Measurements from ENCODE around the gene SESN2.

SESN2 gene
- long read RNA-seq, donor 1, transcript SESN2-201 (10 exons, 3,453 nt), result major isoform, 6 of 30 reads
- long read RNA-seq, donor 1, partial matches to known transcripts, result 24 of 30 reads
- long read RNA-seq, donor 1, other reads (novel, unspliced or antisense), result 0 of 30 reads
- long read RNA-seq, donor 2, partial matches to known transcripts, result 20 of 22 reads
- long read RNA-seq, donor 2, other reads (novel, unspliced or antisense), result 0 of 22 reads
- long read RNA-seq, donor 3, partial matches to known transcripts, result 0 of 3 reads
- long read RNA-seq, donor 3, other reads (novel, unspliced or antisense), result 0 of 3 reads
- long read RNA-seq, donor 4, partial matches to known transcripts, result 0 of 1 reads
- long read RNA-seq, donor 4, other reads (novel, unspliced or antisense), result 0 of 1 reads
- long read RNA-seq, donor 5, partial matches to known transcripts, result 0 of 4 reads
- long read RNA-seq, donor 5, other reads (novel, unspliced or antisense), result 0 of 4 reads
- long read RNA-seq, donor 6, transcript SESN2-201 (10 exons, 3,453 nt), result major isoform, 8 of 23 reads
- long read RNA-seq, donor 6, partial matches to known transcripts, result 15 of 23 reads
- long read RNA-seq, donor 6, other reads (novel, unspliced or antisense), result 0 of 23 reads
- long read RNA-seq, donor 7, transcript SESN2-201 (10 exons, 3,453 nt), result major isoform, 11 of 26 reads
- long read RNA-seq, donor 7, partial matches to known transcripts, result 15 of 26 reads
- long read RNA-seq, donor 7, other reads (novel, unspliced or antisense), result 0 of 26 reads
- long read RNA-seq, donor 8, partial matches to known transcripts, result 29 of 33 reads
- long read RNA-seq, donor 8, other reads (novel, unspliced or antisense), result 0 of 33 reads

GRCh38 chr1:28259252-28259933 lies at the start of gene SESN2:
Gene SESN2 (plus strand): TSS chr1:28259518. CDS start chr1:28259848, 330 bp downstream.
- peak; percentile 87 for DNase-seq

DNA sequence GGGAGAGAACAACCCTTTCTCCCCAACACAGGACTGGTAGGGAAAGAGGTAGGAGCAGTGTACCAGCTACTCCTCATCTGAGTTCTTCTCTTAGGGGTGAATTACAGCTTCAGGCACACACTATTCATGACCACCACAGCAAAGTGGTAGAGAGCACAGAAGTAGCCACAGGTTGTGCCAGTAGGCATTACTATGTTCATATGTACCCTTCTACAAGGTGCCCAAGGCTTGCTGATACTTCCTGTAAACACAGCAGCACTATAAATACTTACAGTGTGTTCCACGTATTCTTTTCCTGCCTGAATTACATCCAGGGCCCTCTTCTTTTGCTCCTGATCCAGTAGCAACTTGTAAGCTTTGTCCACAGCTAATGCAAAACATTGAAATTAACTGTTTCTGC lies 49.6 kb upstream of the SESN2 start:
- DNase-seq, result no peak

GRCh38 chr1:28213315-28213714 lies 46.0 kb upstream of the SESN2 start:
- DNase-seq, result no peak

DNA sequence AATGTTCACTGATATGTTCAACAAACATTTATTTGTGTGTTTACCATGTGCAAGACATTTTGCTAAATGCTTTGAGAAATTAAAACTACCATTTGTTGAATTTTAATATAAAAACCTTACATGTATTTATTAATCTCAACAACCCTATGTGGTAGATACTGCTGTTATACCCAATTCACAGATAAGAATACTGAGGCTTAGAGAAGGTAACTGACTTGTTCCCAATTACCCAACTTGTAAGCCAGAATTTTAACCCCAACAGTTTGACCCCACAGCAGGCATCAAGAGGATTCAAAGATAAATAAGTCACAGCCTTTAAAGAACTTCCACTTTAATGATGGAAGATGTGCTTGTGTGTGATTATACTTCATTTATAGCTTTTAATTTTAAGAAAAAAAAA lies 30.2 kb upstream of the SESN2 start:
- no peak for DNase-seq

DNA sequence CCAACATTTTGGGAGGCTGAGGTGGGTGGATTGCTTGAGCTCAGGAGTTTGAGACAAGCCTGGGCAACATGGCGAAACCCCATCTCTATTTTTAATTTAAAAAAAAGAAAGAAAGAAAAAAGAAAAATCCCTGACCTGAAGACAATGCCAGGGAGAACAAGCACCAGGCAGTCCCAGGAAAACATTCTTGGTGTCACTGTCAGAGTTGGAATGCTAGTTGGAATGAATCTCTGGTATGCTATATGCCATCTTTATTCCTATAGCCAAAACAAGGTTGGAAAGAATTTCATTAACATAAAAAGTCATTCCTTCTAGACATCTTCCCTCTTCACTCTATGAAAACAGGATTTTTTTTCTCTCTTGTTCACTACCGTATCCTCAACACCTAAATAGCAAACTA lies 29.3 kb upstream of the SESN2 start:
- no peak for DNase-seq

- DNase-seq, result peak; percentile 78
These were observed 26.6 kb upstream of the SESN2 start, which contains the start of gene DNAJC8 for GRCh38 chr1:28232558-28233263. Gene DNAJC8 (minus strand): TSS chr1:28233029. CDS start chr1:28232998, 31 bp downstream.

GRCh38 chr1:28233264-28233606 lies 26.1 kb upstream of the SESN2 start:
- peak; percentile 16 for DNase-seq

GRCh38 chr1:28235755-28236655 lies 23.3 kb upstream of the SESN2 start, which contains the start of gene ATP5IF1:
Gene ATP5IF1 (plus strand): TSS chr1:28236124. CDS start chr1:28236184, 60 bp downstream.
- DNase-seq, result peak; percentile 87

GRCh38 chr1:28236656-28237322 lies 22.5 kb upstream of the SESN2 start:
- peak; percentile 48 for DNase-seq

- DNase-seq, result no peak
These were observed 20.3 kb upstream of the SESN2 start for GRCh38 chr1:28239004-28239403.

DNA sequence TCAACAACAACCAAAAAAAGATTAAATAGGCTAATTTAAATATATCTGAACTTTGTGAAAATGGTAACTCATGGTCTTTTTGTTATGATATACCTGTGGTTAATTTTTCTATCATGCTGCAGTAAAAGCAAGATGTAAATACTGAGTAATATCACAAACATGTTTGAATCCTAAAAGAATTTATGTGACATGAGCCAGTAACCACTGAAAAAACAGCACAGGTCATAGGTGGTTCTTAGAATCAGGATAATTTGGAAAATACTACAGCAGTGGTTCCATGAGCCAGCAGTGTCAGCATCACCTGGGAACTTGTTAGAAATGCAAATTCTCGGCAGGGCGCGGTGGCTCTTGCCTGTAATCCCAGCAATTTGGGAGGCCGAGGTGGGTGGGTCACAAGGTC lies 19.3 kb upstream of the SESN2 start:
- no peak for DNase-seq

DNA sequence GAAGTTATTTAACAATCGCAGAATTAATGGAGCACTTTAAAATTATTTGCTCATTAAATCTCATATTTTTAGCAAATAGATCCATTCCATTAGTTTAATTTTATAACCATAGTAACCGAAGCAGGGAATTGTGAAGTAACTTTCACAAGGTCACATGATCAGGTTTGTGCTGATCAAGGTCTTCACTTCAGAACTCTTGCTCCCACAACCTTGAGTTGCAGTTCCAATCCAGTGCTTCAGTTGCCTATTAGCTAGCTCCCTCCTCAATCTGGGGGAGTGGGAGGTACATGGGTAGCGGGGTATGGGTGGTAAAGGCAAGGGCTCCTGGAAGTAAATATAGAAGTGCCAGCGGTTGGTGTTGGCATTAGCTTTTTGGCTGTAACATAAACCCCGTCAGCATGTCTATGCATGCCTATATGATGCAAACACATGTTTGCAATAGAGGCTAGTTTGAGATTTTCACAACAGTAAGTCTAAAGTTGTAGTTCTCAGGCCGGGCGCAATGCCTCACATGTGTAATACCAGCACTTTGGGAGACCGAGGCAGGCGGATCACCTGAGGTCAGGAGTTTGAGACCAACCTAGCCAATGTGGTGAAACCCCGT lies 17.6 kb upstream of the SESN2 start:
- peak; percentile 25 for DNase-seq

DNA sequence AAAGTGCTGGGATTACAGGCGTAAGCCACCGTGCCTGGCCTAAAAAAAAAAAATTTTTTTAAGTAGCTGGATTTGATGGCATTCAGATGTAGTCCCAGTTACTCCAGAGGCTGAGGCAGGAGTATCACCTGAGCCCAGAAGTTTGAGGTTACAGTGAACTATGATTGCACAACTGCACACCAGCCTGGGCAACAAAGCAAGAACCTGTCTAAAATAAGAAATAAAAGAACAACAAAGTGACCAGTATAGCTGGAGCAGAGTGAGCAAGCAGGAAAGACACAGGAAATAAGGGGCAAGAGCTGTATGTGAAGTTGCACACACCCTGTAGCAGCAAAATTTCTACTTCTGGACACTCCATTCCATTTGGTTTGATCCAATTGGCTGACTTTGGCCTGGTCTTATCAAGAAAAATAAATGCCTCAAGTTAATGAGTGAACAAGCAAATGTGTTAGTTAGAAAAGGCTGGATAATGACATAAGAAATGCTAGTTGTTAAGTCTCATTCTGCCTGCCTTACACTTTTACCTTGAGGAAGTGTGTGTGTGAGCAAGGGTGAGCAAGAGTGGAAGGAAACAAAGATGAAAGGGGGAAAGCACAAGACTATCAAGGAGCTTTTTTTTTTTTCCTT lies 15.5 kb upstream of the SESN2 start:
- peak; percentile 26 for DNase-seq

- DNase-seq, result no peak
These were observed 14.6 kb upstream of the SESN2 start for GRCh38 chr1:28244549-28245251.

DNA sequence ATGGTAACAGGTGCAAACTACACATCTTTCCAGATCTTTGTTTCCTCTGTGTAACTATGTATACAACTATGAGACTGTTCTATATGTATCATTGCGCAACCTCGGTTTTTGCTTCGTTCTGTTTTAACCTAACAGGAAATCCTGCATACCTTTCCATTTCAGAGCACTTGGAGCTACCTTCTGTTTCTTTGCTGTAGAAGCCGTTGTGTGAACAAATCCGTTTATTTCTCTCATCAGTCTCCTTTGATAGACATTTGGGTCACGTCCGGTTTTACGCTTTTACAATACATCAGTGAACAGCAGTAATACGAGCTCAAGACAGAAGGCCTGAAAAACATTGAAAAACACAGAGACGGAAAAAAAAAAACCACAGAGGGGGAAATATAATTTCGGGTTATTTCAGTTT lies 12.9 kb upstream of the SESN2 start:
- DNase-seq, result no peak

DNA sequence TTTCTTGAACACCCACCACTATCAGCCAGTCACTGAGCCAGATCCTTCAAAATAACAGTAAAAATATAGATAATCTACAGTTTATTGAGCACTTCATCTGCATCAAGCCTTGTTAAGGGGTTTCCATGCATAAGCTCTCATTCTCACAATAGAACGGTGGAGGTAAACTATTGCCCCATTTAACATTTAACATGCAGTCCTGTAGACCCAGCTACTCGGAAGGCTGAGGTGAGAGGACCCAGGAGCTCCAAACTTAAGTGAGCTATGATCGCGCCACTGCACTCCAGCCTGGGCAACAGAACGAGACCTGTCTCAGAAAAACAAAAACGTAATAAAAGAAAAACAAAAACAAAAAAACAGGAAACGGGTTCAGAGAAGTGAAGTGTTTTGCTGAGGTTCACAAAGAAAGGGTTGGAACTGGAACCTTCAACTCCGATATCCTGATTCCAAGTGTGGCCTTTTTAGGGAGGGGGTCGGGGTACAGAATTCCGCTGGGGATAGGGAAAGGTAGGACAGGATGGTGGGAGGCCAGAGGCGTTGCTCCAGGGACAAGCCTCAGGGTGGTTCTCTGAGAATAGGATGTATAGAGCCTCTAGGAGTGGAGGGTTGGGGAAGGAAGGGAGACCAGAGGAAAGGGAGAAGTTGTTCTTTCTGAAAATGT lies 11.6 kb upstream of the SESN2 start:
- no peak for DNase-seq

GRCh38 chr1:28248273-28249012 lies 10.9 kb upstream of the SESN2 start:
- DNase-seq, result peak; percentile 78
